Fibroblast of skin of abdomen (primary cell): ENCODE measurements around the gene ZNF584.
"Not testable (repeated sequence)": the region's sequence is repeated elsewhere in the genome, so short reads cannot be mapped to it uniquely, and the experiment has no call there.

Experiments used
- DNase-seq: peaks from one replicate; pipeline ENCODE4 v3.0.0-alpha.2; 2013

Gene ZNF584

DNA sequence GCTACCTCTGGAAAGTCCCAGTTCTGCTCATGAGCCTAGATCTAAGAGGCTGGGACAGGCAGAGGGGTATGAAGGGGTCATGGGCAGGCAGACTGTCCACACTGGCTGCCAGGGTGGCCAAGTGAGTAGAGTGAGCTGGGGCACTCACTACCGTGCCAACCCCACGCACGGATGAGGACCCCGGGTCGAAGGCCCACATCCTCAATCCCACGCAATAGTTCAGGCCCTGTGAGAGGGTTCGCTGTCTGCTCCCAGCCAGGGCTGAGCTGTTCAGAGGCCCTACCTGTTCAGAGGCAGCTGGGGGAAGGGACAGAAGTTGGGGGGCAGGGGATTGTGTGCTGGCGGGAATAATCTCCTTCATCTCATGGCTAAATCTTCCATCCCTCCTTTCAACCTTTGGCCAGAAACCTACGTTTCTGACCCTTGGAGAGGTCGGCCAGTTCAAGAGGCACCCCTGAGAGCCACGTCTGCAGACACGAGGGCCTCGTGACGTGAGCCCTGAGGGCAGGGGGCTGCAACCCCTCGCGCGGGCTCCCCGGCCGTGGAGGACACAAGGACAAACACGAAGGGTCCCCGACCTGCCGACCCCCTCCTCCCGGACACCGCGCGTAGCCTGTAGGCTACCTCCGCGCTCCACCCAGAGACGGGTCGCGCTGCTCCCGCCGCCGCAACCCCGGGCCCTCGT is 22.4 kb upstream of the ZNF584 start:
- DNase-seq, result no peak

DNA sequence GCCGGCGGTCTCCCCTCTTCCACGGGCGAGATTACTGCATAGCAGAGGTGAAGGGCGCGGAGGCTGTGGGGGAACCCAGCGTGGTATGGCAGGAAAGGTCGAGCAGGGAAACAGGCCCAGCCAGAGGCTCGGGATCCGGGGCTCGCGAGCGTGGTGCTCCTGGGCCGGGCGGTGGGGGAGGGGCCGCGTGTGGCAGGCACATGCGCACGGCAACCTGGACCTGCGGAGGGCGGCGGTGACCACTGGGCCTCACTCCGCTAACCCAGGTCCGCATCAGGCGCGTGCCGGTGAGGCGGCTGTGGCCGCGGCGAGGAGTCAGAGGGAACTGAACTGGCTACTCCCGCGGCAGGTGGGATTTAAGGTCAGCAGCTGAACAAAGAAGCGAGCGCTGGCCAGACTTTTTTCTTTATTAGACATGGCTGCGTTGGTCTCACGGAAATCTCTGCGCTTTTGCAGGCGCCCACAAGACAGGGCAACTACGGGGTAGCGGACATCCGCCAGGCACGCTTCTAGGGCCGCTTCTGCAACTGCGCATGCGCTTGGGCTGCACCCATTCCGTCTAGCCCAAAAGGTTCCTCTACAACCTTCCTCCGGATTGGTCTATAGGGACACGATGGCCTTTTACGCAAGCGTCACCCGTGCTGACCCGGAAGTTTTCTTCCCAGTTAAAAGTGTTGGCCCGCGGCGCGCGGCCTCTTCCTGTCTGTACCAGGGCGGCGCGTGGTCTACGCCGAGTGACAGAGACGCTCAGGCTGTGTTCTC is 21.7 kb upstream of the ZNF584 start, which contains the start of gene RPS5:
TSS of gene RPS5 (plus strand) at position 694 of the 762 bp plus-strand sequence. CDS start 869 bp downstream, outside the sequence.
- peak; percentile 99 for DNase-seq

DNA sequence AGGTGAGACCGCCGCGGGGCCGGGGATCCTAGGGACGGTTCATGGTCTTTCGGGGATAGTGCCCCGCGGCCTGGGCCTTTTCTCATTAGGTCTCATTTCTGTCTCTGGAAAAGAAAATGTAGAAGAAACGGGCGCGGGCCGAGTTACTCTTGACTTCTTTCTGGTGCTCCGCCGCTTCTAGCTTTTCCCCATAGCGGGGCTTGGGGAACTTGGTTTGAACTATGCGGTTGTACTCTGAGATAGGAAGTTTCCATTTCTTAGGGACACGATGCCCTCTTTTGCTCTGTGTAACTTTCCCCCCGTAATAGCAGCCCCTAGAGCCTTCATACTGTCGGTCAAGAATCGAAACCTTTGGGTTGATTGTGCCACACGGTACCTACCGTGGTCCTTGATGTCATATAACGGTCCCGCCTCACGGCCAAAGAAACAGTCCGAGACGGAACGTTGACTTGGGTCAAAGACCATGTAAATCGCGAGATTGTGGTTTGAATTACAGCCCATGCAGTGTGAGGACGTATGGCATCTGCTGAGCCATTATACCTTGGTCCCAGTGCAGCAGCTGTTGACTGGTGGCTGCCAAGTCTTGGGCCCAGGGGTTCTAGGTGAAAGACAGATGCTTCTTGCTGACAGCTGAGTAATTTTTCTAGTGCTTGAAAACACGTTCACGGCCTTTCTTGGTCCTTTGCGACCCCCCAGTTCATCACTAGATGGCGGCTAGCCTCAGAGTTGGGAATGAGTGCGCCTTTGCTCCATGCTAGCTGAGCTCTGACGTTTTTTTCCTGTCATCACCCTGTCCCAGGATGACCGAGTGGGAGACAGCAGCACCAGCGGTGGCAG is 20.9 kb upstream of the ZNF584 start:
- no peak for DNase-seq

DNA sequence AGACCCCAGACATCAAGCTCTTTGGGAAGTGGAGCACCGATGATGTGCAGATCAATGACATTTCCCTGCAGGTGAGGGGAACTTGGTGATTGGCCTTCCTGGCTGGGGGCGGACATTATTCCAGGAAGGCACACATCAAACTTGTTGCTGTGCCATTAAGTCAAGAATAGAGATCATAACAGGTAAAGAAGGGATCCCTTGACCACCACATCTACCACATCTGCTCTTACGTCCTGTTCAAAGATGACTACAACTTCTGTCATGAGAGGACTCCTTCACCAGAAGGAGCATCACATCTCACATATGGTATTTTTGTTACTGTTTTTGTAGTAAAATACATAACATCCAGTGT is 20.3 kb upstream of the ZNF584 start:
- no peak for DNase-seq

DNA sequence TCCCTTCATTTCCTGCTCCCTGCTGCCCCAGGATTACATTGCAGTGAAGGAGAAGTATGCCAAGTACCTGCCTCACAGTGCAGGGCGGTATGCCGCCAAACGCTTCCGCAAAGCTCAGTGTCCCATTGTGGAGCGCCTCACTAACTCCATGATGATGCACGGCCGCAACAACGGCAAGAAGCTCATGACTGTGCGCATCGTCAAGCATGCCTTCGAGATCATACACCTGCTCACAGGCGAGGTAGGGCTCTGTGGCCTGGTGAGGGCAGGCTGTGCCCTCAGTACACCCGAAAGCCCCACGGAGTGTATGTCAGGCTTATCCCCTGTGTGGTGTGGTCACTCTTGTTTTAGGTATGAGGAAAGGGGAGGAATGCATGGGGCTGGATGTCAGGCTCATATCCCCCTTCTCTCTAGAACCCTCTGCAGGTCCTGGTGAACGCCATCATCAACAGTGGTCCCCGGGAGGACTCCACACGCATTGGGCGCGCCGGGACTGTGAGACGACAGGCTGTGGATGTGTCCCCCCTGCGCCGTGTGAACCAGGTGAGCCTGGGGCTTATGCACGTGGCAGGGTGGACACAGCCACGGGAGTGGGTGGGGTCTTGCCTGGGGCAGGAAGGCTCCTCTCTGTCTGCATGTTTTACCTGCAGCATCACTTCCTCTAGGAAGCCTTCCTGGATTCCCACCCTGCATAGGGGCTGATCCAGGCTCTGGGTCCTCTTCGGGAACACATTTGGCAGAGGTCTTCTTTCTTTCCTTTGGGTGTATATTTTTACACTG is 15.3 kb upstream of the ZNF584 start:
- DNase-seq, result no peak

DNA sequence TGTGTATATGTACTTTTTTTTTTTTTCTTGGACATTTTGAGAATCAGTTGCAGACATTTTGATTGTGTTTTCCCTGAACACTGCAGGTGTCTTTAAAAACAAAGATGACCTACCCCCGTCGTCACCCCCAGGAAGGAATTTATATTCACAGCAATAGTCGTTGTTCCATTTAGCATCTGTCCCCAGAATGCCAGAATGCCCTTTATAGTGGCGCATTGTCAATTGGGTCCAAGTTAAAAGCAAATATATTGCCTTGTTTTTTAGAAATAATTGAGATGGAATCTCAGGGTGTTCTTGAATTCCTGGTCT is 14.8 kb upstream of the ZNF584 start:
- DNase-seq, result no peak

DNA sequence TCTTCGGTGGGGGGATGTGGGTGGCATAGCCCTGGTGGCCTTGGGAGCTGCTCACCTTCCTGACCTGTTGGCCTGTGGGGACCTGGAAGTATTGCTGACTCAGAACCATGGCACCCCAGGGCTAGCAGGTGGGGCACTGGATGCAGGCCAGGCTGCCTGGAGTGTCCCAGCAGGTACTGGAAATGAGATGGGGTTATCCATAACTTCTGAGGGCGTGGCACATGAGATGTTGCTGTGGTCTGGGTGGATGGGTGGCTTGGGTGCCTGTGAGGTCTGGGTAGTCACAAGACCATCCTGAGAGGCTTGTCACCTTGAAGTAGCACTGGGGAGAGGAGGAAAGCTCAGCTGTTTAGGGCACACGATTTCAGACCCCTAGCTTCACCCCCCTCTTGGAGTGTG is 13.6 kb upstream of the ZNF584 start:
- DNase-seq, result no peak

DNA sequence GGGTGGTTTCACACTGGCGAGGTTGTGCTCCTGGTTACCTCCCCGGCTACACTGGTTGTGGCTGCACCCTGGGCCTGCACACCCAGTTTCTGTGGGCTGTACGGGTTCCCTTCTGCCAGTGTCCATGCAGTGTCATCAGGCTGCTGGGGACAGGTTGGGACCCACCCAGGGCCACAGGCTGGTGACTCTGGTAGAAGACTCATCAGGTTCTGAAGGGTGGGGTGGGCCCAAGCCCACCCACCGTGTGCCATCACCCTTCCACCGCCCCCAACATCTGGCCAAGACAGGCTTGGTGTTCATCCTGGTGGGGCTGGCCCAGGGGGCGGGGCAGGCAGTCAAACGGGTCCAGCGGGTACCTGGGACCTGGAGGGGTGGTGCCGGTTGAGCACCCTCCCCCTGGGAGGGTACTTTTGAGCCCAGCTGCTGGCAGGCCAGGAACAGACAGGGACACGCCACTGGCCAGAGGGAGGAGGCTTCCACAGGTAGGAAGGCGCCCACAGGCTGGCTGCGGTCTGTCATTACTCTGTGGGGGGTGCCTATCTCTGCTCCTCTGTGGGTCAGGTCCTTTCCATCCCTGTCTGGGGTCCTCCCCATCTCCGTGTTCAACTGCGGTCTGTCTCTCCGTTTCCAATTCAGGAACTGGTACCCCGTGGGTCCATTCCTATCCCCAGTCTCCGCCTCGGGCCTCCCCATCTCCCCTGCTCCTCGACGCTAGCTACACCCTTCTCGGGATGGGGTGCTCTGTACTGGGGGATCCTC is 13.1 kb upstream of the ZNF584 start, which contains the start of gene RNF225:
TSS of gene RNF225 (plus strand) at position 437 of the 759 bp plus-strand sequence. CDS start 434 bp downstream, outside the sequence.
- DNase-seq, result no peak

DNA sequence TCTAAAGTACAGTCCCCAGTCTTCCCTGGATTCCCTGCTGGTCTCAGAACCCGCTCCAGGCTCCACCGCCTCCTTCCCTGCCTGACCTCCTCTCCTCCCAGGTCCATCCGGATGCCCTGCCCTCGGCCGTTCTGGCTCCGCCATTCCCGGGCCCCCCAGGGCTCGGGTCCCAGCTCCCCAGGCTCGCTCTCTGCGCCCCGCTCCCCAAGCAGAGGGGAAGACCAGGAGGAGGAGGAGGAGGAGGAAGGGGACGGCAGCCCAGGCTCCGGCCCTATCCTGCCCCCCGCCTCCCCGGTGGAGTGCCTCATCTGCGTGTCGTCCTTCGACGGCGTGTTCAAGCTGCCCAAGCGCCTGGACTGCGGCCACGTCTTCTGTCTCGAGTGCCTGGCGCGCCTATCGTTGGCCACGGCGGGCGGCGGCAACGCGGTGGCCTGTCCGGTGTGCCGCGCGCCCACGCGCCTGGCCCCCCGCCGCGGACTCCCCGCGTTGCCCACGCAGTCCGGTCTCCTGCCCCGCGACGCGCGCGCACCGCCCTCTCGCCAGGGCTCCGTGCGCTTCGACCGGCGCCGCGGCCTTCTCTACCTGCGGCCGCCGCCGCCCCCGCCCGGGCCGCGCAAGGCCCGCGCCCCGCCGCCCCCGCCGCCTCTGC is 12.3 kb upstream of the ZNF584 start:
- DNase-seq, result no peak

DNA sequence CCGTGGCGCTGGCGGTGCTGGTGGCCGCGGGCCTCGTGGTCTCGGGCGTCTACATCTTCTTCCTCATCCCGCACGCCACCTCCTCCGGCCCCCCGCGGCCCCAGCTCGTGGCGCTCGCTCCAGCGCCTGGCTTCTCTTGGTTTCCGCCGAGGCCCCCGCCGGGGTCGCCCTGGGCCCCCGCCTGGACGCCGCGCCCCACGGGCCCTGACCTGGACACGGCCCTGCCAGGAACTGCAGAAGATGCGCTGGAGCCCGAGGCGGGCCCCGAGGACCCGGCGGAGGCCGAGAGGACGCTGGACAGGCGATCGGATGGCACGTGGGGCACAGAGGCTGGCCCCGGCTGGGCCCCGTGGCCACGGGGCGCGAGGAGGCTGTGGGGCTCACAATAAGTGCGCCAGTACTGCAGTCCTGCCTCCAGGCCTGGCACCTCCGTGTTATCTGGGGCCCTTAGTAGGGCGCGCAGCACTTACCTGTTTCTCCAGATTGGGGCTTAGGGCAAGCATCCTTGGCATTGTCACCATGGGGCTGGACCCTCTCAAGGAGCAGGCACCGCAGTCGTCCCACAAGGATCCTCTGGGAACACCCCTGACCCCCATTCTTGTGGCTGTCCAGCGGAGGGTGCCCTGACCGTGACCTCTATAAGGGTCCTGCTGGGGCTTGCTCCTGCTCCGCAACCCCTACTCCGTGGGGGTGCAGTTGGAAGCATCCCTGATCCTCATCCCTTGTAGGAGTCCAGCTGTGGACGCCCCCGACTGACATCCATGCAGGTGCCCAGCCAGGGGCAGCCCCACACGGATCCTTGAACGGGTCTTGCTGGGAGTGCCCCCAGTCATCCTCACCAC is 11.5 kb upstream of the ZNF584 start:
- no peak for DNase-seq

DNA sequence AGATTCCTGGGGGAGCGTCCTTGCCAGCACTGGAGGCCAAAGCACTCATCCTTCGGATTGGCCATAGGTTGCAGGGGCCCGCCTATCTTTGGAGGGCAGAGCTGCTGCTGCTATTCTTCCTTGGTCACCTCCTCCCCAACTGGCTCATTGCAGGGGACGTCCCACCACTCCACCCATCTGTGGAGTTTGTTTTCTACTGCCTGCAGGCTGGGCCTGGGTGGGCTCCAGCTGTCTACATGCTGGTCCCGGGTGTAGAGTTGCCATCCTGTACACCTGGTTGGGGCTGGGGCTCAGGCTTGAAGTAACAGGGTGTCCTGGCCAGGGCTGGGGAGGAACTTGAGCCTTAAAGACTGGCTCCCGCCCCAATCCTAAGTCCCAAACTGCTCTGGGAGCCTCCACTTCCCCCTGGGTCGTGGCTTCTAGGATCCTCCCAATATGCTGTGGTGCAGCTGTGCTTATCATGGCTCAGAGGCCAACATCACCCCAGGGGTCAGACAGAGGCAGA is 10.9 kb upstream of the ZNF584 start:
- no peak for DNase-seq

DNA sequence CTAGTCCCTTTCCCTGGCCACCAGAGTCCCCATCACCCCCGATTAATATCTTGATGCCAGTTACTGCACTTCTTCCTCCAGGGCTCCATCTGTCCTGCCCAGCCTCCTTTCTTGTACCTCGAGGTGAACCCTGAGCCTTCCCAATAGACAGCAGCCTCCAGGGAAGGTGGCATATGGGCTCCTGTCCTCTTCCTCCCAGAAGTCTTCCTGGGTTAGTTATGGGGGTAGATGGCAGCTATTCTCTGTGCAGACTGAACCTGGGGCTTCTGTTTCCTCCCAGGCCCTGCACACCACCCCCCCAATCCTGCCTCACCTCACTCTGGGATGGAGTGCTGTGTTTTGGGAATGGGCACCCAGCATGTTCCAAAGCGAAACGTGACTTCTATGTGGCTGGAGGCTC is 10.4 kb upstream of the ZNF584 start:
- no peak for DNase-seq

DNA sequence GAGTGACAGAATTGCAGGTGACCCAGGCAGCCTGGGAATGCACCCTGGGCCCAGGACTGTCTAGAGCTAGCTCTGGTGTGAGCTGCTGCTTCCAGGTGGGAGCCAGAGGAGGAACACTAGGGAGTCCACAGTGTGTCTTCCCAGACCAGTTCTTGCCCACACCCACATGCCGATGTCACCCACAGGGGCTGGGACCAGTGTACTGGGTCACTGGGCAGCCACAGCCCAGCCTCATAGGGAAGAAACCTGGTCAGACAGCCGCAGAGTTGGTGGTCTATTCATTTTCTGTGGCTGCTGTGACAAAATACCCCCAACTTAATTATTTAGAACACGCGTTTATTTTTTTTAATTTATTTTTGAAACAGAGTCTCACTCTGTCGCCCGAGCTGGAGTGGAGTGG is 9.9 kb upstream of the ZNF584 start:
- DNase-seq, result no peak

DNA sequence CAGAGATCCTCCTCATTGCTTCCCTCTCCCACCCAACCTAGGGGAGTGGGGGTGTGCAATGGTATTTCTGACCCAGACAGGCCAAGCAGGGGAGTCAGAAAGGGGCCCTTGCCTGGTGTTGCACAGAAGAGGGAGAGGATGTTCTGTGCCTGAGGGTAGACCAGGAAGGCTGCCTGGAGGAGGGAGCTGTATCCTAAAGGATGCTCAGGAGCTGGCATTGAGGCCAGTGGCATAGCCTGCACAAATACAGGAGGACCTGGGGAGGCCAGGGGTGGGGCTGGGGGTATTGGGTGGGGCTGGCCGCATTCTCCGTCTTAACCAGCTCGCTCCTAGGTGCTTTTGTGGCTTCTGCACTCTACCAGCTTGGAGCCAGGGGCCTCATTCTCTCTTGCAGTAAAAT is 8.5 kb upstream of the ZNF584 start:
- DNase-seq, result no peak

DNA sequence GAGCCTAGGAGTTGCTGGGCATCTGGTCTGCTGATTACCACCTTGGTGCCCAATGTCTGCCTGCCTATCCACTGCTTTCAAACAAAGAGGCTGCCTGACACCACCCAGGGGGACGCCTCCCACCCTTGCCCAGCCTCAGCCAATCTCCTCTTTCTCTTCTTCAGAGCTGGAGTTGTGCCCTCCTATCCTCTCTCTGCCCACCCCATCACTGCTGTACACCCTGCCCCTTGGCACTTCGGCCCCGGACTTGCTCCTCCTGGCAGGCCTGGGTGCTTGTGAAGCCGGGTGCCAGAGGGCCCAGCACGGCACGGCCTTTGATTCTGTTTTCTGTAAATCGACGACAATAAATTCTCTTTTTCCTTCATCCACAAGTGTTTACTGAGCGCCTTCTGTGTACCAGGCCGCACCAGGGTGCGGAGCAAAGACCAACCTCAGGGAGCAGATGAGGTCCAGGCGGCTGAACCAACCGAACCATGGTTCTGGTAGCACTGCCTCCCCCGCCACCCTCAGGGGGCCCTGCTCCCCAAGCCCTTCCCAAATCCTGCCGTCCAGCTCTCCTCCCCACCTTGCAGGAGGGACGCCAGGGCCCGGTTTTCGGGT is 8.0 kb upstream of the ZNF584 start:
- no peak for DNase-seq

DNA sequence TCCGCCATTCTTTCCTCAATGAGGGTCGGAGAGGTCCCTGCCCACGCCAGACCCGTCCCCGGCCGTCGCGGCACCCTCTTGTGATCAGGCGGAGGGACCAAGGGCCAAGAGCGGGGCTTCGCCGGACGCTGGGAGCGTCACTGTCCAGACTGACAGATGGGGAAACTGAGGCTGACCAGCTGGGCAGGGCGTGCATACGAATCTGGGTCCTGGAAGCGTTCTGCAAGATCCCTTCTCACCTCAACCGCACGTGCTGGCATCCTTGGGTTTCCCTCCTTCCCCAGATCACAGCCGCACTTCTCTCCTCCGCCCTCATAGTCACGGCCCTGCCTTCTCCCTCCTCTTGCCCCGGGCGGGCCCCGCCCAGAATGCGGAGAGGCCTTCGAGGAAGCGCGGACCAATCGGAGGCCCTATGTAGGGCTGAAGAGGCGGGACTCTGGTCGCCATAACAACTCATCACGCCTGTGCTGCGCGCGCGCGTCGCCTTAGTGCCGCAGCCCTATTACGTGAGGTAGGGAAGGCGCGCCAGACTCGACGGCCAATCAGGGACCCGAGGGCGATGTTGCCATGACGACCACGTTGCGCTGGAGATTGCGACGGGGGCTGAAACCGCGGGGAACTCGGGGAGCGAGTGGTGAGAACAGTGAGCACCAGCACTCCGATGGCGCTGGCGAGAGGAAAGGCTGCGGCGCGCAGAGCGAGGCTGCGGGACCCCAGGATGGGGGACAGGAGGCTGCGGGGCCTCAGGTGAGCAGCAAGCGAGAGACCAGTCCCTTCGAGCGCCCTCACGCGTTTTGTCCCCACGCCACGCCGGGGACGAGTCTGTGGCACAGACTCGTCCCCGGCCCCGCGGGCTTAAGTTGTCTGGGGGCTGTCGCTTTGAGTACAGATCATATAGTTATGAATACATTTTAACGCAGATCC is 7.3 kb upstream of the ZNF584 start:
- DNase-seq, result peak; percentile 99

DNA sequence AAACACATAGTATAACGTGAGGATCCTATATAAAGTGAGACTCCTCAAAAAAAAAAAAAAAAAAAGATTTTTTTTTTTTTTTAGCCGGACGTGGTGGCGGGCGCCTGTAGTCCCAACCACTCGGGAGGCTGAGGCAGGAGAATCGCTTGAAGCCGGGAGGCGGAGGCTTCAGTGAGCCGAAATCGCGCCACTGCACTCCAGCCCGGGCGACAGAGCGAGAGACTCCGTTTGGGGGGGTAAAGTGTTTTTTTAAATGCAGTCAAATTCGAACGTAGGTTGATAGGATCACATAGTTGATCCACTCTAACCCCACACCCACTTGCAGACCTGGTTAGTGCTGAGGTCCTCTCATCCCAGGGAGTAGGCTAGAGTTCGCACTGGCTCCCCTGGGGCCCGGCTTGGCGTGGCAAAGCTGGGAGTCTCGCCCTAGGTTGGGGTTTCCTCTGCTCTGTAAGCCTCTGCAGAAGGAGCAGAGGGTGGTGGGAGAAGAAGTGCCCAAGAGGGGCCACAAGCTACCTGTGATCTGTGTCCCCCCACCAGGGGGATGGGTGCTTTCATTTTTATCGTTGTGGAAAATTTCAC is 6.5 kb upstream of the ZNF584 start:
- no peak for DNase-seq

DNA sequence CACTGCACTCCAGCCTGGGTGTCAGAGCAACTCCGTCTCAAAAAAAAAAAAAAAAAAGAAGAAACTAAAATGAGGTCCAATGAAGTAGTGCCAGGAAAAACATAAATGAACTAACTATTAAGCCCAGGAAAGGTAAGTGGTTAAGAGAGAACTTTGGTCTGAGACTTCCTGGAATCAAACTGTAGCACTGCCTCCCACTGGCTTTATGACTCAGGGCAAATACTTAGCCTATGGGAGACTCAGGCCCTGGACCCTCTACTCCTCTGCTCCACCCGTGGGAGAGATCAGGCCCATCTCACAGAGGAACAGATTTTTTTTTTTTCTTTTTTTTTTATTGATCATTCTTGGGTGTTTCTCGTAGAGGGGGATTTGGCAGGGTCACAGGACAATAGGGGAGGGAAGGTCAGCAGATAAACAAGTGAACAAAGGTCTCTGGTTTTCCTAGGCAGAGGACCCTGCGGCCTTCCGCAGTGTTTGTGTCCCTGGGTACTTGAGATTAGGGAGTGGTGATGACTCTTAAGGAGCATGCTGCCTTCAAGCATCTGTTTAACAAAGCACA is 4.5 kb upstream of the ZNF584 start:
- DNase-seq, result not testable (repeated sequence)
